Esophagus squamous epithelium (tissue), 4 donors: Measurements from ENCODE around the gene MS4A6A.

Experiments used
- CTCF ChIP-seq, 6 experiments: fragments of 450-650 bp in 4 of 6; fragments of 200-600 bp in 2 of 6; sonication (generic) in 2 of 6; IDR thresholded peaks; one replicate each; pipeline ENCODE4 v1.5.1; 2016 to 2019; ENCODE audit warnings: antibody characterized with exemption in 6 of 6, mild to moderate bottlenecking in 4 of 6, moderate library complexity in 4 of 6
- POLR2A ChIP-seq, 4 donors: fragments of 450-650 bp; IDR thresholded peaks; one replicate each; pipeline ENCODE4 v1.6.1; 2017; ENCODE audit warnings: antibody characterized with exemption in 4 of 4, mild to moderate bottlenecking in 4 of 4, moderate library complexity in 3 of 4

- TF ChIP-seq CTCF (IDR thresholded peaks at IDR 0.05), result no peak
- no peak for TF ChIP-seq POLR2A (IDR thresholded peaks at IDR 0.05)
Observed at GRCh38 chr11:60145677-60146076, 37.2 kb downstream of the MS4A6A start.
